HEK293 (cell line): Measurements from ENCODE around the gene ZBTB43.
A peak's percentile ranks its signal among the peaks of the same experiment; 100 is the strongest.

Experiments
- FEZF1 ChIP-seq: fragments of 450-650 bp; formaldehyde crosslinking; IDR thresholded peaks from 2 replicates; pipeline ENCODE4 v1.5.1; 2016; ENCODE audit warnings: missing biosample characterization, missing genetic modification characterization
- KLF17 ChIP-seq: fragments of 450-650 bp; formaldehyde crosslinking; IDR thresholded peaks from 2 replicates; pipeline ENCODE4 v1.5.1; 2016; ENCODE audit warnings: missing biosample characterization, missing genetic modification characterization
- KLF9 ChIP-seq: fragments of 450-650 bp; formaldehyde crosslinking; IDR thresholded peaks from 2 replicates; pipeline ENCODE4 v1.5.1; 2016; ENCODE audit warnings: missing biosample characterization, missing genetic modification characterization, low read depth
- PRDM6 ChIP-seq: fragments of 450-650 bp; formaldehyde crosslinking; IDR thresholded peaks from 2 replicates; pipeline ENCODE4 v1.5.1; 2017; ENCODE audit warnings: missing biosample characterization, missing genetic modification characterization
- SETDB1 ChIP-seq: IDR thresholded peaks from one replicate; pipeline ENCODE4 v1.6.1; 2017; ENCODE audit warnings: mild to moderate bottlenecking, low read length, moderate library complexity, mixed read lengths; ENCODE audit not compliant: insufficient read length
- TCF7L2 ChIP-seq: IDR thresholded peaks from 2 replicates; pipeline ENCODE4 v1.6.1; 2011; ENCODE audit warnings: low read depth, mild to moderate bottlenecking, inconsistent platforms, low read length, moderate library complexity, borderline replicate concordance
- ZBTB11 ChIP-seq: fragments of 450-650 bp; formaldehyde crosslinking; conservative IDR thresholded peaks from 2 replicates; pipeline ENCODE4 v1.5.1; 2016; ENCODE audit warnings: low read depth, missing biosample characterization, missing genetic modification characterization
- ZBTB17 ChIP-seq: fragments of 450-650 bp; formaldehyde crosslinking; IDR thresholded peaks from 2 replicates; pipeline ENCODE4 v1.5.1; 2016; ENCODE audit warnings: missing biosample characterization, missing genetic modification characterization
- ZNF211 ChIP-seq: fragments of 450-650 bp; formaldehyde crosslinking; IDR thresholded peaks from 2 replicates; pipeline ENCODE4 v1.5.1; 2016; ENCODE audit warnings: low read depth, missing biosample characterization, missing genetic modification characterization
- ZNF221 ChIP-seq: fragments of 450-650 bp; formaldehyde crosslinking; IDR thresholded peaks from 2 replicates; pipeline ENCODE4 v1.5.1; 2017; ENCODE audit warnings: missing biosample characterization, missing genetic modification characterization, borderline replicate concordance
- ZNF23 ChIP-seq: fragments of 450-650 bp; formaldehyde crosslinking; IDR thresholded peaks from 2 replicates; pipeline ENCODE4 v1.5.1; 2016; ENCODE audit warnings: missing biosample characterization, missing genetic modification characterization, borderline replicate concordance
- ZNF48 ChIP-seq: fragments of 450-650 bp; formaldehyde crosslinking; IDR thresholded peaks from 2 replicates; pipeline ENCODE4 v1.5.1; 2016; ENCODE audit warnings: missing biosample characterization, missing genetic modification characterization
- ZNF518A ChIP-seq: fragments of 450-650 bp; formaldehyde crosslinking; conservative IDR thresholded peaks from 2 replicates; pipeline ENCODE4 v1.5.1; 2016; ENCODE audit warnings: low read depth, missing biosample characterization, missing genetic modification characterization
- ZNF529 ChIP-seq: fragments of 450-650 bp; formaldehyde crosslinking; IDR thresholded peaks from 2 replicates; pipeline ENCODE4 v1.5.1; 2017; ENCODE audit warnings: missing genetic modification characterization, missing biosample characterization; ENCODE audit not compliant: insufficient replicate concordance
- ZNF658 ChIP-seq: fragments of 450-650 bp; formaldehyde crosslinking; IDR thresholded peaks from 2 replicates; pipeline ENCODE4; 2016; ENCODE audit warnings: missing biosample characterization, missing genetic modification characterization
- ZNF664 ChIP-seq: fragments of 450-650 bp; formaldehyde crosslinking; IDR thresholded peaks from 2 replicates; pipeline ENCODE4 v1.5.1; 2016; ENCODE audit warnings: missing biosample characterization, missing genetic modification characterization
- ZNF670 ChIP-seq: fragments of 450-650 bp; formaldehyde crosslinking; IDR thresholded peaks from 2 replicates; pipeline ENCODE4 v1.5.1; 2016; ENCODE audit warnings: missing biosample characterization, missing genetic modification characterization, low read depth
- ZNF677 ChIP-seq: fragments of 450-650 bp; IDR thresholded peaks from 2 replicates; pipeline ENCODE4 v1.5.0; 2018; ENCODE audit warnings: missing biosample characterization, mild to moderate bottlenecking, missing genetic modification characterization, moderate library complexity
- ZNF707 ChIP-seq: fragments of 450-650 bp; formaldehyde crosslinking; IDR thresholded peaks from 2 replicates; pipeline ENCODE4 v1.5.1; 2016; ENCODE audit warnings: missing biosample characterization, missing genetic modification characterization
- ZNF776 ChIP-seq: fragments of 450-650 bp; formaldehyde crosslinking; IDR thresholded peaks from 2 replicates; pipeline ENCODE4 v1.5.0; 2017; ENCODE audit warnings: missing biosample characterization, missing genetic modification characterization, borderline replicate concordance
- ZNF791 ChIP-seq: fragments of 450-650 bp; formaldehyde crosslinking; IDR thresholded peaks from 2 replicates; pipeline ENCODE4 v1.5.1; 2016; ENCODE audit warnings: missing biosample characterization, missing genetic modification characterization
- TF ChIP-seq, protein P1 (sequence below): fragments of 450-650 bp; formaldehyde crosslinking; IDR thresholded peaks from 2 replicates; pipeline ENCODE4 v1.5.1; 2016; ENCODE audit warnings: missing biosample characterization, missing genetic modification characterization
- TF ChIP-seq, protein P2 (sequence below): fragments of 450-650 bp; formaldehyde crosslinking; IDR thresholded peaks from 2 replicates; pipeline ENCODE4 v1.5.1; 2016; ENCODE audit warnings: missing biosample characterization, missing genetic modification characterization, borderline replicate concordance

ZBTB43 gene

GRCh38 chr9:126791406-126792230 lies 13.2 kb upstream of the ZBTB43 start (continued):
- TF ChIP-seq TCF7L2 (no peak), ZNF791 (tag by site-specific recombination) (no peak), ZBTB11 (tag by site-specific recombination) (no peak), ZNF670 (tag by site-specific recombination) (no peak), ZNF211 (no peak), ZNF664 (no peak), ZNF23 (tag by site-specific recombination) (no peak), ZNF677 (tag by site-specific recombination) (no peak), SETDB1 (peak; percentile 81), ZNF658 (no peak), ZNF776 (tag by site-specific recombination) (no peak), ZNF221 (no peak), KLF9 (tag by site-specific recombination) (no peak), ZNF48 (tag by site-specific recombination) (no peak), KLF17 (tag by site-specific recombination) (peak; percentile 100), PRDM6 (tag by site-specific recombination) (peak; percentile 93), ZNF707 (tag by site-specific recombination) (no peak), FEZF1 (tag by site-specific recombination) (peak; percentile 57), ZBTB17 (tag by site-specific recombination) (no peak; the same call in 1 of the 2 replicates), ZNF518A (no peak), ZNF529 (tag by site-specific recombination) (no peak)
- TF ChIP-seq, protein P1, sequence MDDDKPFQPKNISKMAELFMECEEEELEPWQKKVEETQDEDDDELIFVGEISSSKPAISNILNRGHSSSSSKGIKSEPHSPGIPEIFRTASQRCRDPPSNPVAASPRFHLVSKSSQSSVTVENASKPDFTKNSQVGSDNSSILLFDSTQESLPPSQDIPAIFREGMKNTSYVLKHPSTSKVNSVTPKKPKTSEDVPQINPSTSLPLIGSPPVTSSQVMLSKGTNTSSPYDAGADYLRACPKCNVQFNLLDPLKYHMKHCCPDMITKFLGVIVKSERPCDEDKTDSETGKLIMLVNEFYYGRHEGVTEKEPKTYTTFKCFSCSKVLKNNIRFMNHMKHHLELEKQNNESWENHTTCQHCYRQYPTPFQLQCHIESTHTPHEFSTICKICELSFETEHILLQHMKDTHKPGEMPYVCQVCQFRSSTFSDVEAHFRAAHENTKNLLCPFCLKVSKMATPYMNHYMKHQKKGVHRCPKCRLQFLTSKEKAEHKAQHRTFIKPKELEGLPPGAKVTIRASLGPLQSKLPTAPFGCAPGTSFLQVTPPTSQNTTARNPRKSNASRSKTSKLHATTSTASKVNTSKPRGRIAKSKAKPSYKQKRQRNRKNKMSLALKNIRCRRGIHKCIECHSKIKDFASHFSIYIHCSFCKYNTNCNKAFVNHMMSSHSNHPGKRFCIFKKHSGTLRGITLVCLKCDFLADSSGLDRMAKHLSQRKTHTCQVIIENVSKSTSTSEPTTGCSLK (tag by site-specific recombination): no peak
- TF ChIP-seq, protein P2, sequence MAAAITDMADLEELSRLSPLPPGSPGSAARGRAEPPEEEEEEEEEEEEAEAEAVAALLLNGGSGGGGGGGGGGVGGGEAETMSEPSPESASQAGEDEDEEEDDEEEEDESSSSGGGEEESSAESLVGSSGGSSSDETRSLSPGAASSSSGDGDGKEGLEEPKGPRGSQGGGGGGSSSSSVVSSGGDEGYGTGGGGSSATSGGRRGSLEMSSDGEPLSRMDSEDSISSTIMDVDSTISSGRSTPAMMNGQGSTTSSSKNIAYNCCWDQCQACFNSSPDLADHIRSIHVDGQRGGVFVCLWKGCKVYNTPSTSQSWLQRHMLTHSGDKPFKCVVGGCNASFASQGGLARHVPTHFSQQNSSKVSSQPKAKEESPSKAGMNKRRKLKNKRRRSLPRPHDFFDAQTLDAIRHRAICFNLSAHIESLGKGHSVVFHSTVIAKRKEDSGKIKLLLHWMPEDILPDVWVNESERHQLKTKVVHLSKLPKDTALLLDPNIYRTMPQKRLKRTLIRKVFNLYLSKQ (tag by site-specific recombination): no peak
